ENCODE results near the gene STARD9.

STARD9 gene

DNA sequence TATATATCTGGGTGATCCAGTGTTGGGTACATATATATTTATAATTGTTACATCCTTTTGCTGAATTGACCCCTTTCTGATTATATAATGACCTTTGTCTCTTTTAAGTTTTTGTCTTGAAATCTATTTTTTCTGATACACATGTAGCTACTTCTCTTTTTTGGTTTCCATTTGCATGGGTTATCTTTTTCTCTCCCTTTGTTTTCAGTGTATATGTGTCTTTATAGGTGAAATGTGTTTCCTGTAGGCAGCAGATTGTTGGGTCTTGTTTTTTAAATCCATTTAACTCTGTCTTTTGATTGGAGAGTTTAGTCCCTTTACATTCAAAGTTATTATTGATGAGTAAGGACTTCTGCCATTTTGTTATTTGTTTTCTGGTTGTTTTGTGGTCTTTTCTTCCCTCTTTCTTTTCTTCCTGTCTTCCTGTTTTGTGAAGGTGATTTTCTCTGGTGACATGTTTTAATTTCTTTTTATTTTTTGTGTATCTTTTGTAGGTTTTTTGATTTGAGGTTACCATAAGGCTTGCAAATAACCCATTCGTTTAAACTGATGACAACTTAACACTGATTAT lies 56.8 kb downstream of the STARD9 start:
- no peak for DNase-seq

GRCh38 chr15:42640109-42640508 lies 64.7 kb downstream of the STARD9 start:
- DNase-seq: no peak

DNA sequence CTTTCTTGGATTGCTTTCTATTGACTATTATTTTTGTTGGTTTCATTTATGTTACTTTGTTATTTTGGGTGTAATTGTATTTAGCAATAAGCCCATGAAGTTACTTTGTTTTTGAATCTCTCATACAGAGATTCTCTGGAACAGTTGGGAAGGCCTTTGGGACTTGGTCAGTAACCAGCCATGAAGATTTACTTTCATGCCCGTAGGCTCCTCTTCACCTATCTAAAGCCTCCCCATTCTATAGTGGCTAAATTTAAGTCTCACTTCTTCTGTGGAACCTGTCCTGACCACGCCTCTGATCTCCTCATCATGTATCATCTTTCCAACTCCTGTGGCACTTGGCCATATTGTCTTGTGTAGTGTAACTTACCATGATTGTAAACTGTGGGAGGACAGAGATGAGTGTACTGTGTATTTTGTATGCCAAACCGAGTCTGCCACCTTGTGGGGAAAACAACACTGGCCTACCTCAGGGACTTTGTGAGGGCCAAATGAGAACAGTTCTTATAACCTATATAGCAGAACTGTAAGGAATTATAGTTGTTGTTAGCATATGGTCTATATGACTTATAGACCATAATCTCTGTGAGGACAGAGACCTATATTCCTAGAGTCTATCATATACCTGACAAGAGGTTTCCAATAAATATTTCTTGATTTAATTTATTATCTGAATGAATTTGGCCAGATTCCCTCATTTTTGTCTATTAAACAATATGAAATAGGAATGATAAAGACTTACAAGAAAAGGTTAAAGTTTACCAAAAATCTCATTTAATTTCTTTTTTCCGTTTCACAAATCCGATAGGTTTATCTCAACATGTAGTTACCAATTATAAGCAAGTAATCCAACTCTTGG lies 75.0 kb downstream of the STARD9 start:
- DNase-seq: peak; percentile 49 to 67

DNA sequence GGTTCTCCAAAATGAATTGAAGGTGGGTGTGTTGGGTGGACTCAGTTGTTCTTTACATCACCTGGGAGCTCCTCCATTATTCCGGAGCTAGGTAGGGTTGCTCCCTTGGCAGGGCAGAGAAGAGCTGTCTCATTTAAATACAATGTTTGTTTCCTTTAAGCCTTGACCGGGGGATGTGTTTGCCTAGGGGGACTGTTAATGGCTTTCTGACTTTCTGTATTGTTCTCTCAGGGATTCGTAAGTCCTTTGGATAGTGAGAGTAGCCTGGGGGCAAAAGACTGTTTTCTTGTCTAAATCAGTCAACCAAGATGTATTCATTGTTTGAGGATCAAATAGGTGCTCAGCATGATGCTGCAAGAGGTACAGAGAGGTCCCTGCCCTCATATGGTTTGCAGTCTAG lies 90.4 kb downstream of the STARD9 start:
- DNase-seq: no peak

DNA sequence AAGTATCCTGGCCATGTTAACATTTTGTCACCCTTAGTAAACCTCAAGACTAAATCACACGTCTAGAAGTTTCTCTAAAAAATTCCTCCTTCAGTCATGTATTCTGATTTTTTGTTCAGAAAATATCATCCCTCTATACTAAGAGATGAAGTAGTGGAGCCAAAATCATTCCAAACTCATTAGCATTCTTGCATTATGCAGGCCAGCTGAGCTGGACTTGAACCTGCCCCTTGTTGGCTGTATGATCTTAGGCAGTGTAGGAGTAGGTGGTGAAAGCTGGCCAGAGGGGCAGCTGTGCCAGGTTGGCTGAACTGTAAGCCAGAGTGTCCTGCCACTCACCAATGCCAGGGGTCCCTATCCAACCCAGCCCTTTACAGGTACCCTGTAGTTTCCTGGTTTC lies 92.4 kb downstream of the STARD9 start:
- no peak for DNase-seq

- no peak for DNase-seq
Observed at GRCh38 chr15:42670451-42670850, 95.0 kb downstream of the STARD9 start.

GRCh38 chr15:42672444-42672843 lies 97.0 kb downstream of the STARD9 start:
- DNase-seq: no peak

DNA sequence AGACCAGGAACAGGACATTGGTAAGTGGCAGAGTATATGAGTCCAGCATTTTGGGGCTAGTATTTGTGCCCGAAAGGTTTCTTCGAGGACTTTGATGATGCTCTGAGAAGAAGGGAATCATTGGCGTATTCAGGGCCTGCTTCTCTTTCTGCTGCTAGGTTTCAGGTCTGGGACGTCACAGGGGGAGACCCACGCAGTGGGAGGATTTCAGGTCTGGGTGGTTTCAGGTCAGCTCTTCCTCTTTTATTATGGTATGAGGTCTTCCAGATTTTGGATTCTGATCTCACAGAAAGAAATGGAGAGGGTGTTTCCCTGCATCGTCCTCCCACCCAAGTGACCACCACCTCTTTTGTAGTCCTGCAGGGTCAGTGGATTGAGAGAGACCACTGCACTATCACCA lies 99.1 kb downstream of the STARD9 start:
- no peak for DNase-seq

DNA sequence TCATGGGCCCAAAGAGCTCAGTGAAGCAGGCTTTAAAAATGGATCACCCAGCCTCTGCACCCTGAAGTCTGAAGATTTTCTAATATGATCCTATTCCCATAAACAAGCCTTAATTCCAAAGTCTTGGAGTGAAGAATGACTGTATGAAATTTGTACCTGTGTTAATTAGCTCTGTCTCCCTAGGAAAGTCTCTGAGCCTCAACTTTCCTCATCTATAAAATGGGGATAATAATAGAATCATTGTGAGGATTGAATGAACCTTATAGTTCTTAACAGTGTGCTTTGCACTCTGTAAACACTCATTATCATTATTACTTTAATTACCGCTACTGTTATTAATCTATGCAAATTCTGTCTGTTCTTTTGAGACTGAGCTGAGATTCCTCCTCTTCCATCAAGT lies 99.6 kb downstream of the STARD9 start:
- no peak for DNase-seq

- DNase-seq: no peak
Observed at GRCh38 chr15:42679285-42680141, 104.1 kb downstream of the STARD9 start.

DNA sequence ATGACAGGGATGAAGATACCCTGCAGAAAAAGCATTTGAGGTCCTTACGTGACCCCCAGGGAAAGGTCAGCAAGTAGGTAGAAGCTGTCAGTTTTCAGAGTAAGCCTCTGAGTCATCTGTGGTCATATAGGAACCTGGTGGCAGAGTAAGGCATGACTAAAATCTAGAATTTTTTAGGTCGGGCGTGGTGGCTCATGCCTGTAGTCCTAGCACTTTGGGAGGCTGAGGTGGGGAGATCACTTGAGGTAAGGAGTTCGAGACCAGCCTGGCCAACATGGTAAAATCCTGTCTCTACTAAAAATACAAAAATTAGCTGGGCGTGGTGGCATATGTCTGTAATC lies 104.7 kb downstream of the STARD9 start:
- DNase-seq: peak; percentile 55 to 65

DNA sequence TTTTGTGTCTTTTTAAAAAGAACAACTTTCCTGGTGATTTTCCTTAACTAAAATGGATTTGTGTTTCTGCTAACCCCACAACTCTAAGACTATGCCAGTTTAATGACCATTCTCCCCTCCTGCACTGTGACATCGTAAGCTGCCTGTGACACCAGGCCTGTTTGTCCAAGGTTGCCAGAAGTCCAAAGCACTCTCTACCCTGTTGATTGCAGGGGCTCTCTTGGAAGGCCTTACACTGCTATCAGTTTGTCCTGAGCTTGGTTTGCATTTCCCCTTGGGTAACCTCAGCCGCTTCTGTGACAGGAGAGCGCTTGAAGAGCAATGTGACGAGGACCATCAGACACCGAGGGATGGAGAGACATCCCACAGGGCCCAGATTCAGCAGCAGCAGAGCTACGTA lies 105.7 kb downstream of the STARD9 start:
- DNase-seq: no peak

GRCh38 chr15:42686281-42686680 lies 110.9 kb downstream of the STARD9 start:
- DNase-seq: no peak

- no peak for DNase-seq
Observed at GRCh38 chr15:42687740-42688139, 112.3 kb downstream of the STARD9 start.

GRCh38 chr15:42688301-42688700 lies 112.9 kb downstream of the STARD9 start:
- DNase-seq: no peak

- DNase-seq: peak in 1 of 2 experiments; percentile 15
Observed at GRCh38 chr15:42691308-42691707, 115.9 kb downstream of the STARD9 start.

GRCh38 chr15:42691770-42692169 lies 116.4 kb downstream of the STARD9 start:
- DNase-seq: no peak

GRCh38 chr15:42692536-42692935 lies 117.1 kb downstream of the STARD9 start:
- no peak for DNase-seq

DNA sequence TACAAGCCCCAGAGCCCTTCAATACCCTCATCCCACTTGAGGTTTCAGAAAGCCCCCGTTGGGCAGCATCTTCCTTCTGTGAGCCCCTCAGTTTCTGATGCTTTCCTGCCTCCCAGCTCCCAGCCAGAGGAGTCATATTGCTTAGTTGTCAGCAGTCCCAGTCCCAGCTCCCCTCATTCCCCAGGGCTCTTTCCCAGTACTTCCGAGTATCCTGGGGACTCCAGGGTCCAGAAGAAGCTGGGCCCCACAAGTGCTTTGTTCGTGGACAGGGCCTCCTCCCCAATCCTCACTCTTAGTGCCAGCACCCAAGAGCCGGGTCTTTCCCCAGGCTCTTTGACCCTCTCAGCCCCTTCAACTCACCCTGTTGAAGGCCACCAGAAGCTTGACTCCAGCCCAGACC lies 117.6 kb downstream of the STARD9 start:
- DNase-seq: no peak

- no peak for DNase-seq
Observed at GRCh38 chr15:42693496-42693895, 118.1 kb downstream of the STARD9 start.

DNA sequence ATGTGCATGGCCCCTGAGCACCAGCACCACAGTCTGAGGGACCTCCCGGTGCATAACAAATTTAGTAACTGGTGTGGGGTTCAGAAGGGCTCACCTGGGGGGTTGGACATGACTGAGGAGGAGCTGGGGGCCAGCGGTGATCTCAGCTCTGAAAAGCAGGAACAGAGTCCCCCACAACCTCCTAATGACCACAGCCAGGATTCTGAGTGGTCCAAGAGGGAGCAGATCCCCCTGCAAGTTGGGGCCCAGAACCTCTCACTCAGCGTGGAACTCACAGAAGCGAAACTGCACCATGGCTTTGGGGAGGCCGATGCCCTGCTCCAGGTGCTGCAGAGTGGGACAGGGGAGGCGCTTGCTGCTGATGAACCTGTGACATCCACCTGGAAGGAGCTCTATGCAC lies 118.5 kb downstream of the STARD9 start:
- no peak for DNase-seq

DNA sequence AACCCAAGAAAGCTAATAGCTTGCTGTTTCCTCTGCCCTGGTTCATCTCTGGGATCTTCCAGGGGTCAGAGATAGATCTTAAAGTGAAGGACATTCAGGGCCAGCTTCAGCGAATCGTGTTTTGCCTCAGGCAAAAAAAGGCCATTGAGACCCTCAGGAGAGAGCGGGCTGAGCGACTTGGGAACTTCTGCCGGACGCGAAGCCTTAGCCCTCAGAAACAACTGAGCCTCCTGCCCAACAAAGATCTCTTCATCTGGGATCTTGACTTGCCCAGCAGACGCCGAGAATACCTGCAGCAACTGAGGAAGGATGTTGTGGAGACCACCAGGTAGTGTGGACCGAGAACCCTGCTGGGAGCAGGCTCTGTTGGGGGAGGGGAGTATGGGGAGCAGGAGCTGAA lies 119.0 kb downstream of the STARD9 start:
- DNase-seq: no peak

DNA sequence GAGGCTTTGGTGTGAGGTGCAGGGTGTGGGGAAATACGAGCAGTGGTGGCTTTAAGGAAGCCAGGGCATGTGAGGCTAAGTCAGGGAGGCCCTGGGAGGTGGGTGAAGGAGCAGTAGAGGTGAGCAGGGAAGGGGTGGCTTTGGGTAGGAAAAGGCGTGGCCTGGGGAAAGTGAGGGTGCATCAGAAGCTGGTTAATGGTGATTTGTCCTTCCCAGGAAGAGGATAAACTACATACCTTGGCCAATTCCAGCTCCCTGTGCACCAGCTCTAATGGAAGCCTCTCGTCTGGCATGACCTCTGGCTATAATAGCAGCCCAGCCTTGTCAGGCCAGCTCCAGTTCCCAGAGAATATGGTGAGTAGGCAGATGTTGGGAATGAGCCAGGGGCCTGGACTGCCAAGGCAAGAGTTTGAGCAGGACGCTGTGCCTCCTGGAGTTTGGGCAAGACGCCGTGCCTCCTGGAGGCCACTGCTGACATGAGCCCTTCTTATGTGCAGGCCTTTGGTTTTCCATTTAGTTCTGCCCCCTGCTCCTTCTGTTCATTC lies 120.2 kb downstream of the STARD9 start:
- no peak for DNase-seq

DNA sequence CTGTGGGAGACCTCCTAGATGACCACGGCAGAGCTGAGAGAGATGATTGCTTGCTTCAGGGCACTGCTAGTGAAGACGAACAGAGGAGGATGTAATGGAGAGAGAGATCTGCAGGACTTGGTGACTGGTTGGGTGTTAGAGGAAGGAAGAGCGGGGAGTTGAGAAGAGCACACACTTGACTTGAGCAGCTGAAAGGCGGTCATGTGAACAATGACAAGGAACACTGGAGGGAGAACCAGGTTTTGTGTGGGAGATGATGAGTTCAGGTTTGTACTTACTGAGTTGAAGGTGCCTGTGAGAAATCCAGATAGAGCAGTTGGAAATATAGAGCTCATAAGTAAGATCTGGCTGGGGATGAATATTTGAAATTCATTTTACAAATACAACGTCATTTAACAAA lies 121.2 kb downstream of the STARD9 start:
- no peak for DNase-seq

Measured in activated CD4-positive, alpha-beta T cell treated with anti-CD3 and anti-CD28 coated beads, Interleukin-2, amount 50 U/mL, for 48 hours (primary cell).